Measurements from ENCODE around the gene FLT4.

Gene FLT4

DNA sequence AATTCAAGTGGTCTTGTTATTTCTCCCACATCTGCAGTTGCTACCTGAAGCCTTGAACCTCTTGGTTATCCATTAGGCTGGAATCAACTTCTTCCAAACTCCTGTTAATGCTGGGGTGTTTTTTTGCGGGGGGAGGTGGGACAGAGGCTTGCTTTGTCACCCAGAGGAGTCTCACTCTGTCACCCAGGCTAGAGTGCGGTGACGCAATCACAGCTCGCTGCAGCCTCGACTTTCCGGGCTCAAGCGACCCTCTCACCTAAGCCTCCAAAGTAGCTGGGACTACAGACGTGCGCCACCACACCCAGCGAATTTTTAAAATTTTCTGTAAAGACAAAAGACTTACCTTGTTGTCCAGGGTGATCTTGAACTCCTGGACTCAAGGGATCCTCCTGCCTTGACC is 62.5 kb downstream of the FLT4 start:
- no peak for DNase-seq

DNA sequence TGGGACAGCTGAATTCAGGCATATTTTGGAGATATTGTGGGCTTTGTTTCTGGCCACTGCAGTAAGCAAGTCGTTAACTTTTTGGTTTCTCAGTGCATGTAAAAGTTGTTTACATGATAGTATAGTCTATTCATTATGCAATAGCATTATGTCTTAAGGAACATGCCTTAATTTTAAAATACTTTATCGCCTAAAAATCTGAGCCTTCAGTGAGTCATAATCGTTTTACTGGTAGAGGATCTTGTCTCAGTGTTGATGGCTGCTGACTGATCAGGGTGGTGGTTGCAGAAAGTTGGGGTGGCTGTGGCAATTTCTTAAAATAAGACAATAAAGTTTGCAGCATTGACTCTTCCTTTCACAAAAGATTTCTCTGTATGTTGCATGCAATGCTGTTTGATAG is 63.2 kb downstream of the FLT4 start:
- DNase-seq: no peak

GRCh38 chr5:180583738-180584137 is 65.7 kb downstream of the FLT4 start:
- DNase-seq: no peak

- no peak for DNase-seq
These were observed 68.7 kb downstream of the FLT4 start for GRCh38 chr5:180580681-180581080.

- DNase-seq: no peak
These were observed 73.8 kb downstream of the FLT4 start for GRCh38 chr5:180575571-180575970.

GRCh38 chr5:180568914-180569313 is 80.5 kb downstream of the FLT4 start:
- DNase-seq: no peak

GRCh38 chr5:180563994-180564393 is 85.4 kb downstream of the FLT4 start:
- no peak for DNase-seq

GRCh38 chr5:180558232-180558631 is 91.2 kb downstream of the FLT4 start:
- no peak for DNase-seq

GRCh38 chr5:180557217-180557809 is 92.1 kb downstream of the FLT4 start:
- no peak for DNase-seq

GRCh38 chr5:180555168-180555921 is 94.1 kb downstream of the FLT4 start:
- DNase-seq: no peak

DNA sequence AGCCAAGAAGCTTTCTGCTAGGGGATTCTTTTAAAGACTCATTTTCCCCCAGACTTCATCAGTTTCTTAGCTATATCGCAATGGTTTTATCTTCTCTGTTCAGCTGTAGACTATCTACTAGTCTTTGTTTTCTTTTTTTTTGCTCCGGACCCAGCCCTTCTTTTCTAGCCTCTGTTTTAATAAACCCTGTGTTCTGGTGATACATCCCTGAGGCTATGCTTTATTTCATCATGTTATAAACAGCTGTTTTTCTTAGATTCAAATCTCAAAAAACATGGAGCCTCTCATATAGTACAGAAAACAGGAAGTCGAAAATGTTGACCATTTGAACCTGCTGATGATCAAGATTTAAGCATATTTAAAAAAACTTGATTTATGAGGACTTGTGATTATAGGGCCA is 95.9 kb downstream of the FLT4 start:
- no peak for DNase-seq
